Kidney epithelial cell (primary cell): Measurements from ENCODE around the gene COL16A1. TPM values are rescaled to one million over a fixed set of nuclear protein-coding genes. Genes with fewer than 3 reads are reported as not detected.

ENCODE experiments used
- DNase-seq: peaks from one replicate; pipeline ENCODE4 v3.0.0-alpha.2; 2010; ENCODE audit warnings: low read depth
- H3K27me3 ChIP-seq: 2 replicates; pipeline ENCODE4 v1.6.0; 2011; ENCODE audit warnings: low read length; ENCODE audit not compliant: control insufficient read depth, insufficient read depth
- H3K36me3 ChIP-seq: 2 replicates; pipeline ENCODE4 v1.5.1; 2011; ENCODE audit warnings: low read length; ENCODE audit not compliant: control insufficient read depth, insufficient read depth
- H3K4me3 ChIP-seq: 2 replicates; pipeline ENCODE4 v1.5.1; 2011; ENCODE audit warnings: low read depth, mild to moderate bottlenecking, control low read depth, low read length
- CTCF ChIP-seq: IDR thresholded peaks from 2 replicates; pipeline ENCODE4 v1.5.1; 2011; ENCODE audit warnings: mild to moderate bottlenecking, moderate library complexity, low read length, control low read depth, inconsistent platforms; ENCODE audit not compliant: insufficient read depth, poor library complexity, severe bottlenecking
- total RNA-seq: library from RNA; depleted of rRNA; stranded (reverse); fragments of >200 nt; gene quantifications from 2 replicates; pipeline ENCODE4 v1.2.3, GENCODE V29; 2015

COL16A1 gene
- total RNA-seq, 1 donor from 2014 or later, result 9.2 TPM

DNA sequence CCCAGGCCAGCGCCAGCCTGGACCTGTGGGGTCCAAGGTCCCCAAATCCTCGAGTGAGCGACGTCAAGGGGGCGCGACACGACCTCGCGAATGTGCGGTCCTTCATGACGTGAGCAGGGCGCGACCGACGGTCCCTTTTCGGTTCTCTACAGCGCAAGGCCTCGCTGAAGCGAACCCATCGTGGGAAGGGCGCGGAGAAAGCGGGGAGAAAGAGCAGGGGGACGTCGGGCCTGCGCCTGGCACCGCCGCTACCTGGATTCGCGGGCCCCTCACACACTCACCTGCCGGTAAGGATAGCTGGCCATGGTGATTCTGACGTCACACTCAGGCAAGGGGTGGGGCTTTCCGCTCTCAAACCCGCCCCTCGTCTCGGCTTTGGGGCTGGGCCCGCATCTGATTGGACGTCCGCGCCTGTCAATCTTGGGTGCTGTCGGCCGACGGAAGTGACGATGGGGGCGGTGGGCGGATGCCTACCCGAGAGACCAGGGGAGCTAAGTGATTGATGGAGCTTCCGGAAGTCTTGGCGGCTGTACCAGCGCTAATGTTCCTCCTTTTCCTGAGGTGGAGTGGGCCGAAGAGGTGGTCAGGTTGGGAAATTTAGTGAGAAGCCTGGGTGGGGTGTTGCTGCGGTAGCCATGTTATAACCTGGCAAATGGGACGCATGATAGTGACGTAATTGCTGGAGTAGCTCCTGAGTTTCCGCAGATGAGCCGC is 59.1 kb downstream of the COL16A1 start, which contains the start of gene PEF1:
Gene PEF1, minus strand, starts transcription at position 317 of the 714 bp plus-strand sequence. Its CDS starts 12 bp downstream, at position 305.
- Histone ChIP-seq H3K27me3 (no peaks in the 10 kb centered on the region), H3K36me3 (no peaks in the 10 kb centered on the region), H3K4me3 (peak within 1 kb of the TSS; percentile 77)
- DNase-seq, result peak; percentile 84
- TF ChIP-seq CTCF, result no peak

DNA sequence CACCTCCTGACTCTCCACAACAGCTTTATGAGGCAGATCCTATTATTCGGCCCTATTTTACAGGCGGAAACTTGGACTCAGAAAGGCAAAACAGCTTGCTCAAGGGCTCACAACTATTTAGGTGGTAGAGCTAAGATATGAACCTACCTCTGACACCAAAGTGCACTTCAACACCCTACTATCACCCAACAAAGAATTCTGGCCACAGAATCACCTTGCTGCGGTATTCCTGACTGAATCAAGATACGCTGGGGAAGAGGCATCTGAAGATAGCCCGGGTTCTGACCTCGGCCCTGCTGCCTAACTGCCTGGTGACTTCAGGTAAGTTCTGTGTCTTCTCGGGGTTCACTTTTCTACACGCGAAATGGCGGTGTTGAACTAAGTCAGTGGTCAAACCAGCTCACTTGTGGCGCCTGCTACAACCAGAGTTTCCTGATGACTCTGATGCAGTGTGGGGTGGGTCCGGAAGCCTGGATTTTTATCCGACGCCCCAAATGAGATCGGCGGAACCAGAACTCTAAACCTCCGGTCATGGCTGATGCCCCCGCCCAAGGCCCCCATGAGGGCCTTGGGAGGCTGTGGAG is 59.7 kb downstream of the COL16A1 start:
- Histone ChIP-seq H3K36me3 (no peaks in the 10 kb centered on the region), H3K27me3 (no peaks in the 10 kb centered on the region), H3K4me3 (peak overlapping the region; percentile 77)
- no peak for TF ChIP-seq CTCF
- no peak for DNase-seq

DNA sequence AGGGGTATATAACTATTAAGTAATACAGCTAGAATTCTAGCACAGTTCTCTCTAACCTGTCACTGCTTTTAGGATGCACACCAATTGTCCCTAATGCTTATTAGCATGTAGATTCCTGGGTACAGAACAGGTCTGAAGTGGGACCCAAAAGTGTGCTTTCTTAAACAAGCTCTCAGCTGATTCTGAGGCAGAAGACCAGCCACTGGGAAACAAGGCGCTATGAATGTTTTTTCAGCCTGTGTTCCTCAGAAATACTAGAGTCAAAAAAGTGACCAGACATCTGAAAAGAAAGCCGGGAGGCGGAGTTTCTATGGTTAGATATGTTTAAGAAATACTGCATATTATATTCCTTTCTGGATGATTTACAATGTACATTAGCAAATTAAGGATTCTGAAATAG is 60.9 kb downstream of the COL16A1 start:
- no peak for TF ChIP-seq CTCF
- Histone ChIP-seq H3K4me3 (no peak overlapping the region), H3K27me3 (no peaks in the 10 kb centered on the region), H3K36me3 (no peaks in the 10 kb centered on the region)
- DNase-seq, result no peak

DNA sequence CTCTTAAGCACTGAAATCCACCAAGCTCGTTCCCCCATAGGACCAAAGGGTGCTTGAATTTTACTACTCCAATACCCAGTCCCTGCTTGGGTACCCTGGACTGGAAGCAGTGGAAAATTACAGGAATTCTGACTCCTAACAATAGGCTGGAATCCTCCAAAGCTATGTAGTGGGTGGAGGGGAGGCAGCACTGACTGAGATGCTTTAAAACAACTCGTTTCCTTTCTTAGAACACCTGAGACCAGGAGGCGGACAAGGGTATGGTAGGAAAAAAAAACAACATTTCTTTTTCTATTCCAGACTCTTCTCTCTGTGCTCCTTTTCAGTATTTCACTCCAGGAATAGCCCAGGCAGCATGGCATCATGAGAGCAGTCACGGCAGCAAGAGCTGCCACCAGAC is 61.5 kb downstream of the COL16A1 start:
- Histone ChIP-seq H3K4me3 (no peak overlapping the region), H3K27me3 (no peaks in the 10 kb centered on the region), H3K36me3 (no peaks in the 10 kb centered on the region)
- DNase-seq, result no peak
- TF ChIP-seq CTCF, result no peak

DNA sequence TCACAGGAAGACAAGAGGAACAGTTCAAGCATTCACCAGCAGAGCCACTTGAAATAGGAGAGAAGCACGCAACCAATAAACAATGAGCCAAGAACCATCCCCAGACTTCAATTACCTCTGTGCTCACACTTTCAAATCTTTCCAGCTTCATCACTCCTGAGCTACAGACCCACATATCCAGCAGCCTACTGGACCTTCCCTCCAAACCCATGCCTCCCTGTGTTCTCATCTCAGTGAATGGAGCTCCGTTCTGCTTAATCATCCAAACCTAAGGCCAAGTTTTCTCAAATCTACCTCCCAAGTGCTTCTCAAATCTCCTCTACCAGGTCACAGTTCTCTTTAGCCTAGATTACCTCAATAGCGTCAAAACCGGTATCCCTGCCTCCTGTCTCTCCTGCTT is 62.9 kb downstream of the COL16A1 start:
- H3K4me3 ChIP-seq, result no peak overlapping the region
- H3K27me3 ChIP-seq, result no peaks in the 10 kb centered on the region
- no peak for TF ChIP-seq CTCF
- H3K36me3 ChIP-seq, result no peaks in the 10 kb centered on the region
- no peak for DNase-seq
